ENCODE data around the gene SEMA4D.

Gene SEMA4D

GRCh38 chr9:89528540-89528939 is 30.6 kb upstream of the SEMA4D start:
- DNase-seq = no peak

GRCh38 chr9:89528131-89528530 is 30.2 kb upstream of the SEMA4D start:
- no peak for DNase-seq

- peak; percentile 70 to 80 for DNase-seq
Observed at GRCh38 chr9:89527084-89527483, 29.2 kb upstream of the SEMA4D start.

GRCh38 chr9:89526667-89527066 is 28.8 kb upstream of the SEMA4D start:
- no peak for DNase-seq

- peak; percentile 66 to 80 for DNase-seq
Observed at GRCh38 chr9:89525446-89526374, 27.8 kb upstream of the SEMA4D start.

- DNase-seq = no peak
Observed at GRCh38 chr9:89524963-89525362, 27.1 kb upstream of the SEMA4D start.

GRCh38 chr9:89523948-89524347 is 26.0 kb upstream of the SEMA4D start:
- no peak for DNase-seq

GRCh38 chr9:89522959-89523285 is 25.0 kb upstream of the SEMA4D start:
- DNase-seq = no peak

GRCh38 chr9:89522261-89522958 is 24.5 kb upstream of the SEMA4D start:
- DNase-seq = peak; percentile 91 to 96

- peak in 1 of 2 experiments; percentile 11 for DNase-seq
Observed at GRCh38 chr9:89519366-89519805, 21.5 kb upstream of the SEMA4D start.

GRCh38 chr9:89518466-89519365 is 20.8 kb upstream of the SEMA4D start:
- peak; percentile 26 to 33 for DNase-seq

- DNase-seq = no peak
Observed at GRCh38 chr9:89515416-89515815, 17.5 kb upstream of the SEMA4D start.

GRCh38 chr9:89514956-89515355 is 17.0 kb upstream of the SEMA4D start:
- DNase-seq = no peak

GRCh38 chr9:89514337-89514736 is 16.4 kb upstream of the SEMA4D start:
- no peak for DNase-seq

GRCh38 chr9:89513837-89514236 is 15.9 kb upstream of the SEMA4D start:
- no peak for DNase-seq

- no peak for DNase-seq
Observed at GRCh38 chr9:89512382-89512781, 14.5 kb upstream of the SEMA4D start.

GRCh38 chr9:89508951-89509615 is 11.2 kb upstream of the SEMA4D start:
- DNase-seq = peak; percentile 39 to 46

GRCh38 chr9:89505911-89506310 is 8.0 kb upstream of the SEMA4D start:
- no peak for DNase-seq

GRCh38 chr9:89505048-89505447 is 7.1 kb upstream of the SEMA4D start:
- no peak for DNase-seq

GRCh38 chr9:89502671-89503070 is 4.8 kb upstream of the SEMA4D start:
- no peak for DNase-seq

GRCh38 chr9:89502038-89502601 is 4.2 kb upstream of the SEMA4D start:
- DNase-seq = no peak

GRCh38 chr9:89501311-89501898 is 3.5 kb upstream of the SEMA4D start:
- no peak for DNase-seq
